ENCODE measurements around the gene TMEM8B. TPM values are rescaled to one million over a fixed set of nuclear protein-coding genes. Genes with fewer than 3 reads are reported as not detected.
A peak's percentile ranks its signal among the peaks of the same experiment; 100 is the strongest.

TMEM8B gene
- total and polyA plus RNA-seq, 2 donors from 2014 or later, result 17.6 to 18.3 TPM

DNA sequence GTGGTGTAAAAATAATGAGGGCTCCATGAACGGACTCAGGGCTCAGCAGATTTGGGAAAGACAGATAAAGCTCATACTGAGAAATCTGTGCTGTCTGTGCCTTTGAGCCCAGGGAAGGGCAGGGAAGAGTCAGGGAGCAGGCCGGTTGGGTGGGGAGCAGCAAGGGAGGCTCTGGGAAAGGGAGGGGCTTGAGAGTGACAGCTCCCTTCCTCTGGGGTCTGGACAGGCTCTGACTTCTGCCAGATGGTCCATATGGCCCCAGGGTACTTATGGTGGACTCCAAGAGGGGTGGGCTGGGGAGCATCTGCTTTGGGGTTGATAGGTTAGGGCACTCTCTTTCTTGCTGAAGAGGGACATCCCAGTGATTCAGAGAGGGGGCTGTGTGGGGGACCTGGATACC lies 35.6 kb upstream of the TMEM8B start:
- Histone ChIP-seq H3K27ac (ENCODE audit: low read depth in 2 of 2, low read length in 2 of 2) (no peak overlapping the region), H3K36me3 (ENCODE audit: control insufficient read depth in 2 of 3, insufficient read depth in 3 of 3, low read length in 3 of 3) (no peaks in the 10 kb centered on the region), H3K4me1 (ENCODE audit: control insufficient read depth in 2 of 3, insufficient read depth in 2 of 3, low read depth in 1 of 3, low read length in 3 of 3) (peaks cover 0 to 9% (median 3%) of the 10 kb centered on the region in 3 donors), H3K9me3 (ENCODE audit: control insufficient read depth in 2 of 3, insufficient read depth in 1 of 3, low read length in 3 of 3) (no peaks in the 10 kb centered on the region), H3K27me3 (ENCODE audit: control insufficient read depth, insufficient read depth, low read length) (no peaks in the 10 kb centered on the region), H3K4me3 (ENCODE audit: low read length in 3 of 3) (no peak overlapping the region), H3K9ac (ENCODE audit: low read length in 3 of 3) (no peak overlapping the region)
- intact Hi-C loops (cut with DNase I), result loop anchor here (5.0 kb wide), 1 partner anchor 89 kb away; no protein-coding TSS in a partner anchor
- FAIRE-seq (no peak), DNase-seq (no peak)
- TF ChIP-seq, protein P1, sequence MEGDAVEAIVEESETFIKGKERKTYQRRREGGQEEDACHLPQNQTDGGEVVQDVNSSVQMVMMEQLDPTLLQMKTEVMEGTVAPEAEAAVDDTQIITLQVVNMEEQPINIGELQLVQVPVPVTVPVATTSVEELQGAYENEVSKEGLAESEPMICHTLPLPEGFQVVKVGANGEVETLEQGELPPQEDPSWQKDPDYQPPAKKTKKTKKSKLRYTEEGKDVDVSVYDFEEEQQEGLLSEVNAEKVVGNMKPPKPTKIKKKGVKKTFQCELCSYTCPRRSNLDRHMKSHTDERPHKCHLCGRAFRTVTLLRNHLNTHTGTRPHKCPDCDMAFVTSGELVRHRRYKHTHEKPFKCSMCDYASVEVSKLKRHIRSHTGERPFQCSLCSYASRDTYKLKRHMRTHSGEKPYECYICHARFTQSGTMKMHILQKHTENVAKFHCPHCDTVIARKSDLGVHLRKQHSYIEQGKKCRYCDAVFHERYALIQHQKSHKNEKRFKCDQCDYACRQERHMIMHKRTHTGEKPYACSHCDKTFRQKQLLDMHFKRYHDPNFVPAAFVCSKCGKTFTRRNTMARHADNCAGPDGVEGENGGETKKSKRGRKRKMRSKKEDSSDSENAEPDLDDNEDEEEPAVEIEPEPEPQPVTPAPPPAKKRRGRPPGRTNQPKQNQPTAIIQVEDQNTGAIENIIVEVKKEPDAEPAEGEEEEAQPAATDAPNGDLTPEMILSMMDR (IDR thresholded peaks at IDR 0.05; ENCODE audit: borderline replicate concordance, extremely low read depth, insufficient read depth), result no peak

- Histone ChIP-seq H3K9me3 (ENCODE audit: control insufficient read depth in 2 of 3, insufficient read depth in 1 of 3, low read length in 3 of 3) (no peaks in the 10 kb centered on the region), H3K27ac (ENCODE audit: low read depth in 2 of 2, low read length in 2 of 2) (no peak overlapping the region), H3K4me1 (ENCODE audit: control insufficient read depth in 2 of 3, insufficient read depth in 2 of 3, low read depth in 1 of 3, low read length in 3 of 3) (peaks cover 0 to 5% (median 0%) of the 10 kb centered on the region in 3 donors), H3K4me3 (ENCODE audit: low read length in 3 of 3) (no peak overlapping the region), H3K9ac (ENCODE audit: low read length in 3 of 3) (no peak overlapping the region), H3K36me3 (ENCODE audit: control insufficient read depth in 2 of 3, insufficient read depth in 3 of 3, low read length in 3 of 3) (no peaks in the 10 kb centered on the region), H3K27me3 (ENCODE audit: control insufficient read depth, insufficient read depth, low read length) (no peaks in the 10 kb centered on the region)
- intact Hi-C loops (cut with DNase I), result no loop called here
- DNase-seq (no peak), FAIRE-seq (no peak)
- TF ChIP-seq, protein P1 (IDR thresholded peaks at IDR 0.05; ENCODE audit: borderline replicate concordance, extremely low read depth, insufficient read depth), result no peak
Observed at GRCh38 chr9:35795695-35796094, 33.3 kb upstream of the TMEM8B start.

DNA sequence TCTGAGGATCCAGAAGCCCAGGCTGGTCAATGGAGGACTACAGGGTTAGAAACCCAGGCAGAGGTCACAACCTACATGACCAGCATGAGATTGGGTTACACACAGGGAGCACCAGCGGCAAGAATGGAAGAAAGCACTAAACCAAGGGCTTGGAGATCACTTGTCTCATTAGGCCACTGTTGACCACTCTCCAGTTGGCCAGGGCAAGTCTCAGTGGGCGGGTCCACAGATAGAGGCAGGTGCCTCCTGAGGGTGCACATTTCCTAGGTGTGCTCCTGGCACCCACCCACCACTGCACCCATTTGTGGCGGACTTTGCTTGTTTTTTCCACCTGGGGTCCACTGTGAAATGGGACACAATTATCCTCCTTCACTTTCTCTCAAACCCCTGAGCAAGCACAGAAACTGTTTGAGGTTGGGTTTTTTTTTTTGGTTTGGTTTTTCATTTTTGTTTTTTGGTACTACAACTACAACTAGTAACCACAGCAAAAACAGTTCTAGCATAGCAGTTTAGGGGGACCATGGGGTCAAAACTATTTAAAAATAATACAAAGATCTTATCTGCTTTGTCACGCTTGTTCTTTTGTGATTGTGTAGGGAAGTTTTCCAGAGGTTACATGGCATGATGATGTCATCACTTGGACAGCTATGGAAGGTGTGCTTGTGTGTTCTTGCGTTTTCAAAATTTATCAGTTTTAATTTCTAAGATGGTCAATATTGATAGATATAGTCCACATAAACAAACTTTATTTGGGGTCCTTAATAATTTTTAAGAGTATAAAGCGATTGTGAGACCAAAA lies 31.5 kb upstream of the TMEM8B start:
- Histone ChIP-seq H3K4me3 (ENCODE audit: low read length in 3 of 3) (no peak overlapping the region), H3K27ac (ENCODE audit: low read depth in 2 of 2, low read length in 2 of 2) (no peak overlapping the region), H3K27me3 (ENCODE audit: control insufficient read depth, insufficient read depth, low read length) (no peaks in the 10 kb centered on the region), H3K4me1 (ENCODE audit: control insufficient read depth in 2 of 3, insufficient read depth in 2 of 3, low read depth in 1 of 3, low read length in 3 of 3) (peaks cover 0 to 5% (median 0%) of the 10 kb centered on the region in 3 donors), H3K36me3 (ENCODE audit: control insufficient read depth in 2 of 3, insufficient read depth in 3 of 3, low read length in 3 of 3) (peaks cover 0 to 6% (median 1%) of the 10 kb centered on the region in 3 donors), H3K9ac (ENCODE audit: low read length in 3 of 3) (no peak overlapping the region), H3K9me3 (ENCODE audit: control insufficient read depth in 2 of 3, insufficient read depth in 1 of 3, low read length in 3 of 3) (no peaks in the 10 kb centered on the region)
- intact Hi-C loops (cut with DNase I), result no loop called here
- peak in 1 of 5 donors; percentile 17 for DNase-seq
- no peak for FAIRE-seq
- TF ChIP-seq, protein P1 (IDR thresholded peaks at IDR 0.05; ENCODE audit: borderline replicate concordance, extremely low read depth, insufficient read depth), result no peak

All from kidney (tissue), 14 donors.